ENCODE data around the gene NAA50.
A peak's percentile ranks its signal among the peaks of the same experiment; 100 is the strongest.

NAA50 gene

DNA sequence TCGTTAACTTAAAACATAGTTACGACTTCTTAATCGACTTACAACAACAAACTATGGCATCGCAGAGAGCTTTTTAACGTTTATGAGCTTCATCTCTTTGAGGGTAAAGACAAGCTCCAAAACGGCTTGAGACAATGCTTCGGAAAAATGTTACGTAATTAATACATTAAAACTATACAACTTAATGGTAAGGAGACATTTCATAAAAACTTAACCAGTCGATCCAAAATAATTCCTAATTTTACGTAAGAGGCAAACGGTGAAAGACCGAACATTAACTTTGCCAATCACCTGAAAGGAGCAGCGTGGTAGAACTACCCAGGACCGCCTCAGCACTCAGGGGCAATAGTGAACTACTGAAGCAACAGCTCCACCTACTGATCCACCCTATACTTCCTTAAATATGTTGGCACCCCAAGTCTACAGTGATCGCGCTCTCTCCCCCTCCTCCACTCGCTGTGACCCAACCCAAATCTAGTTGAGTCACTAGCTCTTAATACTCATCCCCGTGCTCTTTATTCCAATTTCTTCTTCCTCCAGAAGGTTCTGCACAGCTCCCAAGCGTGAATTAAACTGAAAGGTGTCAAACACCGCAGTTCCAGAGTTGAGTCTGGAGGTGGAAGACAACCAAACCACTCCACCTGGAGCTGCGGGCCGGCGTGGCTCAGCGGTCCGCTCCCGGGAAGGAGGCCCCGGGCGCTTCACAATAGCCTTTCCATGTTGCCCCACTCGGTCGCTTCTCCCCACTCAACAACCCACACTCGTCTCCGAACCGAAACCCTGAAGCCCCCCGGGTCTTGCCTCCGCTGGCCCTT lies 901 bp downstream of the NAA50 start (continued):
- TF ChIP-seq ZNF747 (tag by site-specific recombination; IDR thresholded peaks at IDR 0.05) = no peak
- 0 out of 2 replicates have a peak, but pooled peaks have one; percentile 9 for TF ChIP-seq ZBTB11 (tag by site-specific recombination; conservative IDR thresholded peaks at IDR 0.05; ENCODE audit: low read depth)
- TF ChIP-seq GLIS2 (tag by site-specific recombination; IDR thresholded peaks at IDR 0.05) = no peak
- TF ChIP-seq ZNF843 (tag by site-specific recombination; IDR thresholded peaks at IDR 0.05) = no peak
- no peak for TF ChIP-seq ZNF670 (tag by site-specific recombination; IDR thresholded peaks at IDR 0.05; ENCODE audit: low read depth)
- TF ChIP-seq ZNF404 (tag by site-specific recombination; IDR thresholded peaks at IDR 0.05) = no peak
- TF ChIP-seq ZNF654 (tag by site-specific recombination; IDR thresholded peaks at IDR 0.05; ENCODE audit: low read depth) = peak; percentile 76
- no peak for TF ChIP-seq GLI2 (tag by site-specific recombination; IDR thresholded peaks at IDR 0.05; ENCODE audit: borderline replicate concordance, low read depth)
- TF ChIP-seq ZNF501 (tag by site-specific recombination; IDR thresholded peaks at IDR 0.05) = 0 out of 2 replicates have a peak, but pooled peaks have one; percentile 41
- TF ChIP-seq GLI4 (tag by site-specific recombination; IDR thresholded peaks at IDR 0.05) = no peak
- TF ChIP-seq, protein P1, sequence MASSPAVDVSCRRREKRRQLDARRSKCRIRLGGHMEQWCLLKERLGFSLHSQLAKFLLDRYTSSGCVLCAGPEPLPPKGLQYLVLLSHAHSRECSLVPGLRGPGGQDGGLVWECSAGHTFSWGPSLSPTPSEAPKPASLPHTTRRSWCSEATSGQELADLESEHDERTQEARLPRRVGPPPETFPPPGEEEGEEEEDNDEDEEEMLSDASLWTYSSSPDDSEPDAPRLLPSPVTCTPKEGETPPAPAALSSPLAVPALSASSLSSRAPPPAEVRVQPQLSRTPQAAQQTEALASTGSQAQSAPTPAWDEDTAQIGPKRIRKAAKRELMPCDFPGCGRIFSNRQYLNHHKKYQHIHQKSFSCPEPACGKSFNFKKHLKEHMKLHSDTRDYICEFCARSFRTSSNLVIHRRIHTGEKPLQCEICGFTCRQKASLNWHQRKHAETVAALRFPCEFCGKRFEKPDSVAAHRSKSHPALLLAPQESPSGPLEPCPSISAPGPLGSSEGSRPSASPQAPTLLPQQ (tag by site-specific recombination; IDR thresholded peaks at IDR 0.05) = no peak
- TF ChIP-seq WT1 (tag by site-specific recombination; IDR thresholded peaks at IDR 0.05) = no peak
- no peak for TF ChIP-seq SCRT2 (tag by site-specific recombination; IDR thresholded peaks at IDR 0.05)
- TF ChIP-seq, protein P2, sequence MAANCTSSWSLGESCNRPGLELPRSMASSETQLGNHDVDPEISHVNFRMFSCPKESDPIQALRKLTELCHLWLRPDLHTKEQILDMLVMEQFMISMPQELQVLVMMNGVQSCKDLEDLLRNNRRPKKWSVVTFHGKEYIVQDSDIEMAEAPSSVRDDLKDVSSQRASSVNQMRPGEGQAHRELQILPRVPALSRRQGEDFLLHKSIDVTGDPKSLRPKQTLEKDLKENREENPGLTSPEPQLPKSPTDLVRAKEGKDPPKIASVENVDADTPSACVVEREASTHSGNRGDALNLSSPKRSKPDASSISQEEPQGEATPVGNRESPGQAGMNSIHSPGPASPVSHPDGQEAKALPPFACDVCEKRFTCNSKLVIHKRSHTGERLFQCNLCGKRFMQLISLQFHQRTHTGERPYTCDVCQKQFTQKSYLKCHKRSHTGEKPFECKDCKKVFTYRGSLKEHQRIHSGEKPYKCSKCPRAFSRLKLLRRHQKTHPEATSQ (tag by site-specific recombination; IDR thresholded peaks at IDR 0.05) = no peak
- TF ChIP-seq, protein P3, sequence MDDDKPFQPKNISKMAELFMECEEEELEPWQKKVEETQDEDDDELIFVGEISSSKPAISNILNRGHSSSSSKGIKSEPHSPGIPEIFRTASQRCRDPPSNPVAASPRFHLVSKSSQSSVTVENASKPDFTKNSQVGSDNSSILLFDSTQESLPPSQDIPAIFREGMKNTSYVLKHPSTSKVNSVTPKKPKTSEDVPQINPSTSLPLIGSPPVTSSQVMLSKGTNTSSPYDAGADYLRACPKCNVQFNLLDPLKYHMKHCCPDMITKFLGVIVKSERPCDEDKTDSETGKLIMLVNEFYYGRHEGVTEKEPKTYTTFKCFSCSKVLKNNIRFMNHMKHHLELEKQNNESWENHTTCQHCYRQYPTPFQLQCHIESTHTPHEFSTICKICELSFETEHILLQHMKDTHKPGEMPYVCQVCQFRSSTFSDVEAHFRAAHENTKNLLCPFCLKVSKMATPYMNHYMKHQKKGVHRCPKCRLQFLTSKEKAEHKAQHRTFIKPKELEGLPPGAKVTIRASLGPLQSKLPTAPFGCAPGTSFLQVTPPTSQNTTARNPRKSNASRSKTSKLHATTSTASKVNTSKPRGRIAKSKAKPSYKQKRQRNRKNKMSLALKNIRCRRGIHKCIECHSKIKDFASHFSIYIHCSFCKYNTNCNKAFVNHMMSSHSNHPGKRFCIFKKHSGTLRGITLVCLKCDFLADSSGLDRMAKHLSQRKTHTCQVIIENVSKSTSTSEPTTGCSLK (tag by site-specific recombination; IDR thresholded peaks at IDR 0.05) = no peak
- TF ChIP-seq ZNF549 (tag by site-specific recombination; IDR thresholded peaks at IDR 0.05) = no peak
- TF ChIP-seq, protein P4, sequence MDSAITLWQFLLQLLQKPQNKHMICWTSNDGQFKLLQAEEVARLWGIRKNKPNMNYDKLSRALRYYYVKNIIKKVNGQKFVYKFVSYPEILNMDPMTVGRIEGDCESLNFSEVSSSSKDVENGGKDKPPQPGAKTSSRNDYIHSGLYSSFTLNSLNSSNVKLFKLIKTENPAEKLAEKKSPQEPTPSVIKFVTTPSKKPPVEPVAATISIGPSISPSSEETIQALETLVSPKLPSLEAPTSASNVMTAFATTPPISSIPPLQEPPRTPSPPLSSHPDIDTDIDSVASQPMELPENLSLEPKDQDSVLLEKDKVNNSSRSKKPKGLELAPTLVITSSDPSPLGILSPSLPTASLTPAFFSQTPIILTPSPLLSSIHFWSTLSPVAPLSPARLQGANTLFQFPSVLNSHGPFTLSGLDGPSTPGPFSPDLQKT (IDR thresholded peaks at IDR 0.05; ENCODE audit: borderline replicate concordance, low read depth, low read length) = no peak
- peak; percentile 74 for TF ChIP-seq ZBTB10 (tag by site-specific recombination; IDR thresholded peaks at IDR 0.05)
- TF ChIP-seq ZNF624 (tag by site-specific recombination; IDR thresholded peaks at IDR 0.05) = no peak
- TF ChIP-seq SCRT1 (tag by site-specific recombination; IDR thresholded peaks at IDR 0.05; ENCODE audit: borderline replicate concordance) = no peak
- 0 out of 2 replicates have a peak, but pooled peaks have one; percentile 27 for TF ChIP-seq KLF9 (tag by site-specific recombination; IDR thresholded peaks at IDR 0.05; ENCODE audit: low read depth)
- TF ChIP-seq HOXA7 (CRISPR knock-in tag; IDR thresholded peaks at IDR 0.05; ENCODE audit: borderline replicate concordance) = no peak
